Keratinocyte (primary cell): ENCODE results near the gene RDX.

ENCODE experiments used
- EZH2 ChIP-seq: IDR thresholded peaks from one replicate; pipeline ENCODE4 v1.6.1; 2012; ENCODE audit warnings: inconsistent platforms, mild to moderate bottlenecking, low read length, moderate library complexity
- TF ChIP-seq, protein P1 (sequence below), 3 experiments: IDR thresholded peaks in 1 of 3; conservative IDR thresholded peaks in 1 of 3; optimal IDR thresholded peaks in 1 of 3; 2 replicates in 2 of 3; 3 replicates in 1 of 3; pipeline versions ENCODE3 to v1.5.1; 2011; ENCODE audit warnings: low read length in 3 of 3, mild to moderate bottlenecking in 3 of 3, moderate library complexity in 2 of 3, control low read depth in 1 of 3, inconsistent platforms in 1 of 3; ENCODE audit not compliant: insufficient read depth in 2 of 3; ENCODE audit errors: extremely low read depth in 1 of 3

DNA sequence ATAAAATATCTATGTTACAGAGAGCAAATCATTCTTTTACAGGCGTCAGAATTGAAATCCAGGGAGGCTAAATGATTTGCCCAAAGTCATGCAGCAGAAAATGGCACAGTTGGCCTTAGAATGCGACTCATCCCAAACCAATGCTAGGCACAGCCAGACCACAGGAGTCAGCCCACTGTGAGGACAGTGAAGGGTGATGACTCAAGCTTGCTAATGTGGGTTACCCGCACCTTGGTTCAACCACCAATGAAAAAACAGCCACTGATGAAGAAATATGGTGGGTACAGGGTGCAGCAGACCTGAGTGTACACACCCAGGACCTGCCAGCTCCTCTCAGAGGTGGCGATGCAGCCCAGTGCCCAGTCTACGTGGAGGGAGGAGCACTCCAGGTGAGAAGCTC is 113.5 kb downstream of the RDX start:
- TF ChIP-seq, protein P1, sequence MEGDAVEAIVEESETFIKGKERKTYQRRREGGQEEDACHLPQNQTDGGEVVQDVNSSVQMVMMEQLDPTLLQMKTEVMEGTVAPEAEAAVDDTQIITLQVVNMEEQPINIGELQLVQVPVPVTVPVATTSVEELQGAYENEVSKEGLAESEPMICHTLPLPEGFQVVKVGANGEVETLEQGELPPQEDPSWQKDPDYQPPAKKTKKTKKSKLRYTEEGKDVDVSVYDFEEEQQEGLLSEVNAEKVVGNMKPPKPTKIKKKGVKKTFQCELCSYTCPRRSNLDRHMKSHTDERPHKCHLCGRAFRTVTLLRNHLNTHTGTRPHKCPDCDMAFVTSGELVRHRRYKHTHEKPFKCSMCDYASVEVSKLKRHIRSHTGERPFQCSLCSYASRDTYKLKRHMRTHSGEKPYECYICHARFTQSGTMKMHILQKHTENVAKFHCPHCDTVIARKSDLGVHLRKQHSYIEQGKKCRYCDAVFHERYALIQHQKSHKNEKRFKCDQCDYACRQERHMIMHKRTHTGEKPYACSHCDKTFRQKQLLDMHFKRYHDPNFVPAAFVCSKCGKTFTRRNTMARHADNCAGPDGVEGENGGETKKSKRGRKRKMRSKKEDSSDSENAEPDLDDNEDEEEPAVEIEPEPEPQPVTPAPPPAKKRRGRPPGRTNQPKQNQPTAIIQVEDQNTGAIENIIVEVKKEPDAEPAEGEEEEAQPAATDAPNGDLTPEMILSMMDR (optimal IDR thresholded peaks at IDR 0.05 in 1 of 3, IDR thresholded peaks at IDR 0.05 in 1 of 3, conservative IDR thresholded peaks at IDR 0.05 in 1 of 3; ENCODE audit: extremely low read depth in 1 of 3, insufficient read depth in 2 of 3, low read length in 3 of 3): no peak
- TF ChIP-seq EZH2: no peak
